Right lobe of liver (tissue), 4 donors: ENCODE measurements around the gene ETHE1.

Experiments used
- CTCF ChIP-seq, 4 donors: fragments of 200-600 bp in 3 of 4; fragments of 450-650 bp in 1 of 4; IDR thresholded peaks; one replicate each; pipeline versions ENCODE4 v1.5.1 to v1.8.0; 2016 to 2022; ENCODE audit warnings: antibody characterized with exemption in 4 of 4, mild to moderate bottlenecking in 2 of 4
- POLR2A ChIP-seq: fragments of 450-650 bp; IDR thresholded peaks from one replicate; pipeline ENCODE4 v1.6.1; 2017; ENCODE audit warnings: antibody characterized with exemption, mild to moderate bottlenecking
- donor health status: DM: no; HTN: no; CAD: no.
- donor health status: DM: no; HTN: no; CAD: no.
- donor health status: DM: no; HTN: yes; CAD: no.

- TF ChIP-seq CTCF (IDR thresholded peaks at IDR 0.05), result peak in 2 of 4 donors; percentile 19 to 35
- peak; percentile 67 for TF ChIP-seq POLR2A
These were observed 23.2 kb downstream of the ETHE1 start for GRCh38 chr19:43503501-43504425.
